ENCODE data around the gene SNUPN. TPM values are rescaled to one million over a fixed set of nuclear protein-coding genes. Genes with fewer than 3 reads are reported as not detected.

SNUPN gene
- total and polyA plus RNA-seq, 2 of the 4 experiments (the other 2 are of a cell fraction) = 23.8 to 24.1 TPM

DNA sequence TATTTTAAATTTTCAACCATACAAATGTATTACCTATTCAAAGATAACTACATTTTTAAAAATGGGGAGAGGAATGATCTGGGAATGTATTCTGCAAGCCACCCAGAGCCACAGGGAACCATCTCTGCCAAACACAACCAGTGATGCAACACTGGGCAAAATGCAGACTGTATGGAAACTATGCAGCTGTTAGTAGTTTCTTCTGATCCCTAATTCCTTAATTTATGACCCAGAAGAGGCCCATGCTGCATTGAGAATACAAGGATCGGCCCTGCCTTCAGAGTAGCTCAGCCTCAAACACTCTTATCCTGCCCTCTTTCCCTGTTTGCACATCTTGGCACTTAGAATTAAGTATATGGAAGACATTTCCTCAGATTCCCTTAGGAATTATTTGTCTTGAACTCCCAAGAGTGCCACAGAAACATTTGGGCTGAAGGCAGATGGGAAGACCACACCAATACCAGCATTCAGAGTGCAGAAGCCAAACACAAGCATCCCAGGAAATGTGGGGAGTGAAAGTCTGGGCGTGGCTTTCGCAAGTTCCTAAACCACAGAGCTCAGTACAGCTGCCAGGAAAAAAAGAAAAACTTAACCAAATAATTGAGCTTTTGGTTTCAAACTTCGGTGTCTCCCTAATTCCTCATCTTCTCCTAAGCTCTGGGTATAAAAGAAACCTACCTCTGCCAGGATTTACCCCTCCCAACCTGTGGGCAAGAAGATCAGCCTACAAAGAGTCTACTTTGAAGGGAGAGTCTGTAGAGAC is 5.3 kb downstream of the SNUPN start:
- H3K18ac ChIP-seq (ENCODE audit: low read depth, low read length) = peak overlapping the region; percentile 40
- peak overlapping the region; percentile 31; the same call in 1 of the 3 replicates for H2BK15ac ChIP-seq (ENCODE audit: low read depth, low read length)
- no peak overlapping the region for H2BK20ac ChIP-seq (ENCODE audit: low read depth, low read length)
- peak overlapping the region in 1 of 2 experiments; percentile 83; a peak in 2 of 4 replicates for H4K8ac ChIP-seq (ENCODE audit: low read depth in 2 of 2, low read length in 2 of 2)
- in situ Hi-C loops (cut with MboI; ENCODE audit: low sequenced_read_pairs) = no loop called here
- H3K27me3 ChIP-seq (ENCODE audit: control insufficient read depth, insufficient read depth, low read length) = no peaks in the 10 kb centered on the region
- H4K91ac ChIP-seq (ENCODE audit: insufficient read depth, low read depth, low read length) = 0 out of 2 replicates have a peak overlapping the region, but pooled peaks have one; percentile 7
- WGBS, 2 experiments (ENCODE audit: extremely low coverage in 2 of 2, insufficient read length in 1 of 2) = no CpG with 5 or more reads among the region's 4 CpGs
- H4K5ac ChIP-seq (ENCODE audit: low read depth, low read length) = peak overlapping the region; percentile 31; the same call in 1 of the 2 replicates
- peak overlapping the region; percentile 83 for H2BK5ac ChIP-seq (ENCODE audit: low read depth, low read length, poor library complexity, severe bottlenecking)
- peak overlapping the region; percentile 96 for H3K14ac ChIP-seq (replicated peaks; ENCODE audit: low read depth, low read length)
- peak overlapping the region; percentile 78; the same call in 1 of the 2 replicates for H3K23ac ChIP-seq (ENCODE audit: low read depth, low read length)
- peak; percentile 53 for ATAC-seq (ENCODE audit: low read depth)
- H3K36me3 ChIP-seq (ENCODE audit: control insufficient read depth, insufficient read depth, low read length) = peaks cover 31% of the 10 kb centered on the region
- H3K27ac ChIP-seq (ENCODE audit: insufficient read depth, low read length) = peak overlapping the region; percentile 78
- no TSS peak for BruUV-seq (replicated peaks)
- H3K56ac ChIP-seq (ENCODE audit: extremely low read depth, insufficient read depth, low read length) = peak overlapping the region; percentile 25
- DNase-seq = peak; percentile 39
- peak overlapping the region; percentile 42; the same call in 1 of the 2 replicates for H3K9ac ChIP-seq (ENCODE audit: low read depth, low read length)
- ChIA-PET POLR2A (ENCODE audit: unreplicated experiment) (interaction anchor here (0.8 kb wide), 1 partner anchor 27 kb away, joined by 3 read pairs; the partner anchor contains the start of gene SNX33), CTCF (interaction anchor here (0.8 to 1.3 kb wide), 5 partner anchors 12 to 127 kb away, joined by 3 to 4 read pairs (median 3); no protein-coding TSS in a partner anchor)
- peak; percentile 57 for TF ChIP-seq CEBPB (IDR thresholded peaks at IDR 0.05; ENCODE audit: low read depth, low read length)
- TF ChIP-seq BHLHE40 (IDR thresholded peaks at IDR 0.05; ENCODE audit: low read depth, low read length) = no peak
- H2AK9ac ChIP-seq (replicated peaks; ENCODE audit: low read depth, low read length, poor library complexity) = peak overlapping the region; percentile 66
- H3K9me3 ChIP-seq (ENCODE audit: control insufficient read depth, insufficient read depth, low read length) = no peaks in the 10 kb centered on the region
- H4K20me1 ChIP-seq (ENCODE audit: insufficient read depth, low read length) = peaks cover 7% of the 10 kb centered on the region; the same call in 1 of the 2 replicates
- H3K4me2 ChIP-seq (ENCODE audit: low read depth, low read length) = peak overlapping the region; percentile 74
- peaks cover 14 to 46% of the 10 kb centered on the region in 2 experiments; a peak in 3 of 4 replicates for H3K79me1 ChIP-seq (ENCODE audit: low read depth in 1 of 2, low read length in 2 of 2)
- H2BK120ac ChIP-seq (ENCODE audit: low read depth, low read length) = peak overlapping the region; percentile 76; the same call in 1 of the 2 replicates
- H2AK5ac ChIP-seq (ENCODE audit: low read depth, low read length) = peak overlapping the region; percentile 44; the same call in 1 of the 2 replicates
- peaks cover 9% of the 10 kb centered on the region for H3K4me1 ChIP-seq (ENCODE audit: control insufficient read depth, insufficient read depth, low read length)
- peak overlapping the region; percentile 72; the same call in 1 of the 2 replicates for H3K4ac ChIP-seq (ENCODE audit: low read depth, low read length)
- peaks cover 4% of the 10 kb centered on the region; the same call in 1 of the 2 replicates for H3K9me1 ChIP-seq (ENCODE audit: insufficient read depth, low read length)
- peak overlapping the region; percentile 53 for H2AFZ ChIP-seq (replicated peaks; ENCODE audit: low read length, poor library complexity)
- dilution Hi-C loops (cut with HindIII; ENCODE audit: low sequenced_read_pairs, unreplicated experiment) = no loop called here
- H3K4me3 ChIP-seq (ENCODE audit: insufficient read depth, low read depth, low read length) = no peak overlapping the region
- intact Hi-C loops (cut with micrococcal nuclease) = loop anchor here (5.0 to 10.0 kb wide), 2 partner anchors 43 to 55 kb away; partner anchors contain the start of gene PTPN9
